H9 (cell line): Measurements from ENCODE around the gene CHST8. TPM values are rescaled to one million over a fixed set of nuclear protein-coding genes. Genes with fewer than 3 reads are reported as not detected.

Source experiments
- DNase-seq: peaks from one replicate; pipeline ENCODE4 v3.0.0-alpha.2; 2017
- H2AFZ ChIP-seq: one replicate; pipeline ENCODE4 v1.6.1; 2013; ENCODE audit warnings: mild to moderate bottlenecking, low read length, control low read depth, moderate library complexity
- H2AK5ac ChIP-seq: 2 replicates; pipeline ENCODE4 v1.6.1; 2013; ENCODE audit warnings: low read length, control low read depth, mixed read lengths; ENCODE audit not compliant: insufficient read length
- H2BK120ac ChIP-seq: one replicate; pipeline ENCODE4 v1.6.1; 2013; ENCODE audit warnings: low read depth, mild to moderate bottlenecking, low read length, control low read depth, inconsistent platforms; ENCODE audit not compliant: poor library complexity, severe bottlenecking
- H2BK12ac ChIP-seq: 2 replicates; pipeline ENCODE4 v1.6.1; 2013; ENCODE audit warnings: low read length, control low read depth, mixed read lengths, low read depth; ENCODE audit not compliant: insufficient read length
- H2BK15ac ChIP-seq: 2 replicates; pipeline ENCODE4 v1.6.1; 2013; ENCODE audit warnings: low read depth, low read length, control low read depth
- H2BK20ac ChIP-seq: one replicate; pipeline ENCODE4 v1.6.1; 2013; ENCODE audit warnings: low read depth, mild to moderate bottlenecking, low read length, control low read depth, inconsistent platforms; ENCODE audit not compliant: poor library complexity, severe bottlenecking
- H2BK5ac ChIP-seq: 2 replicates; pipeline ENCODE4 v1.6.1; 2013; ENCODE audit warnings: low read length, control low read depth, mixed read lengths; ENCODE audit not compliant: insufficient read length
- H3K14ac ChIP-seq: 2 replicates; pipeline ENCODE4 v1.6.1; 2013; ENCODE audit warnings: low read length, control low read depth; ENCODE audit not compliant: insufficient read depth
- H3K18ac ChIP-seq: 2 replicates; pipeline ENCODE4 v1.6.1; 2013; ENCODE audit warnings: low read depth, mild to moderate bottlenecking, mixed read lengths, low read length, control low read depth; ENCODE audit not compliant: insufficient read length
- H3K23ac ChIP-seq: 2 replicates; pipeline ENCODE4 v1.6.1; 2013; ENCODE audit warnings: low read length, control low read depth, mixed read lengths, low read depth; ENCODE audit not compliant: insufficient read length
- H3K23me2 ChIP-seq: 2 replicates; pipeline ENCODE4 v1.6.1; 2013; ENCODE audit warnings: low read depth, mild to moderate bottlenecking, mixed read lengths, low read length, control low read depth; ENCODE audit not compliant: insufficient read length, poor library complexity, severe bottlenecking
- H3K27ac ChIP-seq: 2 replicates; pipeline ENCODE4 v1.5.1; 2013; ENCODE audit warnings: low read length, control low read depth, mixed read lengths, low read depth; ENCODE audit not compliant: insufficient read length
- H3K27me3 ChIP-seq: 2 replicates; pipeline ENCODE4 v1.6.1; 2013; ENCODE audit warnings: low read length, control low read depth, inconsistent platforms; ENCODE audit not compliant: insufficient read depth
- H3K4ac ChIP-seq: 2 replicates; pipeline ENCODE4 v1.6.1; 2013; ENCODE audit warnings: low read depth, mild to moderate bottlenecking, control low read depth, inconsistent platforms, low read length, moderate library complexity
- H3K4me1 ChIP-seq: 2 replicates; pipeline ENCODE4 v1.6.1; 2013; ENCODE audit warnings: low read length, control low read depth, inconsistent platforms; ENCODE audit not compliant: insufficient read depth
- H3K4me2 ChIP-seq: 2 replicates; pipeline ENCODE4 v1.6.1; 2013; ENCODE audit warnings: low read length, control low read depth, mixed read lengths; ENCODE audit not compliant: insufficient read length, insufficient read depth
- H3K56ac ChIP-seq: 2 replicates; pipeline ENCODE4 v1.6.1; 2013; ENCODE audit warnings: low read depth, mild to moderate bottlenecking, mixed read lengths, low read length, control low read depth; ENCODE audit not compliant: insufficient read length
- H3K79me1 ChIP-seq: 2 replicates; pipeline ENCODE4 v1.6.1; 2013; ENCODE audit warnings: low read depth, mild to moderate bottlenecking, moderate library complexity, low read length, control low read depth, inconsistent platforms; ENCODE audit not compliant: insufficient read depth, poor library complexity, severe bottlenecking
- H3K79me2 ChIP-seq: 2 replicates; pipeline ENCODE4 v1.6.1; 2013; ENCODE audit warnings: low read length, control low read depth, inconsistent platforms; ENCODE audit not compliant: insufficient read depth
- H3K9ac ChIP-seq: 2 replicates; pipeline ENCODE4 v1.6.1; 2013; ENCODE audit warnings: low read length, control low read depth, mixed read lengths; ENCODE audit not compliant: insufficient read length; ENCODE audit errors: extremely low read depth
- H3K9me3 ChIP-seq: one replicate; pipeline ENCODE4 v1.6.1; 2013; ENCODE audit warnings: low read depth, low read length, inconsistent platforms; ENCODE audit not compliant: control insufficient read depth
- H3T11ph ChIP-seq: one replicate; pipeline ENCODE4 v1.6.1; 2013; ENCODE audit warnings: mild to moderate bottlenecking, low read length, control low read depth, inconsistent platforms
- H4K20me1 ChIP-seq: one replicate; pipeline ENCODE4 v1.6.1; 2013; ENCODE audit not compliant: control insufficient read depth, insufficient read length, insufficient read depth
- H4K5ac ChIP-seq: 2 replicates; pipeline ENCODE4 v1.6.1; 2013; ENCODE audit warnings: low read depth, mild to moderate bottlenecking, mixed read lengths, low read length, control low read depth; ENCODE audit not compliant: insufficient read length
- H4K8ac ChIP-seq: replicated peaks from 2 replicates; pipeline ENCODE4 v1.6.1; 2013; ENCODE audit warnings: low read length, control low read depth, mixed read lengths, low read depth; ENCODE audit not compliant: insufficient read length
- H4K91ac ChIP-seq: 2 replicates; pipeline ENCODE4 v1.6.1; 2013; ENCODE audit warnings: low read depth, mild to moderate bottlenecking, moderate library complexity, mixed read lengths, low read length, control low read depth; ENCODE audit not compliant: insufficient read length
- H3K27ac Mint-ChIP-seq, 3 experiments: 2 replicates in 2 of 3; 3 replicates in 1 of 3; pipeline ENCODE4 v1.8.0; 2020 to 2021; ENCODE audit warnings: mixed read lengths in 3 of 3, mild to moderate bottlenecking in 1 of 3, moderate library complexity in 1 of 3
- H3K27me3 Mint-ChIP-seq: 2 replicates; pipeline ENCODE4 v1.8.0; 2021; ENCODE audit warnings: low read depth, mild to moderate bottlenecking, moderate library complexity, mixed read lengths
- H3K36me3 Mint-ChIP-seq, 3 experiments: 2 replicates in 2 of 3; 3 replicates in 1 of 3; pipeline ENCODE4 v1.8.0; 2020 to 2021; ENCODE audit warnings: low read depth in 3 of 3, mixed read lengths in 3 of 3; ENCODE audit not compliant: insufficient read depth in 1 of 3
- H3K4me1 Mint-ChIP-seq, 2 experiments: 2 replicates each; pipeline ENCODE4 v1.8.0; 2020; ENCODE audit warnings: mixed read lengths in 2 of 2
- H3K4me3 Mint-ChIP-seq, 2 experiments: 2 replicates in 1 of 2; 3 replicates in 1 of 2; pipeline ENCODE4 v1.8.0; 2020 to 2021; ENCODE audit warnings: mild to moderate bottlenecking in 2 of 2, mixed read lengths in 2 of 2, moderate library complexity in 1 of 2
- H3K9me3 Mint-ChIP-seq, 2 experiments: 2 replicates in 1 of 2; 3 replicates in 1 of 2; pipeline ENCODE4 v1.8.0; 2020; ENCODE audit warnings: mild to moderate bottlenecking in 2 of 2, mixed read lengths in 2 of 2, moderate library complexity in 1 of 2
- CTCF ChIP-seq: fragments of 200-600 bp; sonication (generic); conservative IDR thresholded peaks from 3 replicates; pipeline ENCODE4 v1.8.0; 2021; ENCODE audit warnings: antibody characterized with exemption, mild to moderate bottlenecking
- WGBS: extraction: QIAGEN DNeasy Blood & Tissue Kit; methylation state at CpG from one replicate; pipeline ENCODE4 v1.1.7; 2013; ENCODE audit warnings: missing lambda C conversion rate, low lambda C conversion rate, mixed read lengths; ENCODE audit not compliant: insufficient read length; ENCODE audit errors: extremely low coverage; 5-methylcytosine and 5-hydroxymethylcytosine counted together
- total RNA-seq: library from RNA; stranded (reverse); gene quantifications from 2 replicates; pipeline ENCODE4 v1.2.1, GENCODE V29; 2021

The CHST8 gene
- total RNA-seq, 1 experiment from 2014 or later, result 5.1 TPM

GRCh38 chr19:33678796-33679585 is 57.2 kb downstream of the CHST8 start:
- Histone ChIP-seq H3K56ac (no peak overlapping the region), H2BK5ac (no peak overlapping the region), H3K79me2 (no peaks in the 10 kb centered on the region), H3K9me3 (no peaks in the 10 kb centered on the region), H3K27ac (no peak overlapping the region), H2BK120ac (no peak overlapping the region), H2AFZ (no peak overlapping the region), H2BK15ac (no peak overlapping the region), H3K23me2 (no peaks in the 10 kb centered on the region), H4K91ac (no peak overlapping the region), H4K20me1 (no peaks in the 10 kb centered on the region), H2BK20ac (no peak overlapping the region), H3T11ph (no peak overlapping the region), H3K9ac (no peak overlapping the region), H3K27me3 (no peaks in the 10 kb centered on the region), H2BK12ac (no peak overlapping the region), H3K23ac (no peak overlapping the region), H3K14ac (no peak overlapping the region), H3K18ac (no peak overlapping the region), H2AK5ac (no peak overlapping the region), H3K4me2 (no peak overlapping the region), H3K79me1 (no peaks in the 10 kb centered on the region), H3K4ac (no peak overlapping the region), H3K4me1 (no peaks in the 10 kb centered on the region), H4K8ac (no peak overlapping the region), H4K5ac (no peak overlapping the region)
- no peaks in the 10 kb centered on the region for H3K36me3 Mint-ChIP-seq
- no peak overlapping the region for H3K27ac Mint-ChIP-seq
- H3K4me3 Mint-ChIP-seq, result no peak overlapping the region
- no peak for DNase-seq
- no peaks in the 10 kb centered on the region for H3K9me3 Mint-ChIP-seq
- no CpG with 5 or more reads among the region's 12 CpGs for WGBS
- H3K4me1 Mint-ChIP-seq, result 0 out of 4 replicates have a peak, but pooled peaks cover 0 to 2% of the 10 kb centered on the region in 2 experiments
- peaks cover 18% of the 10 kb centered on the region for H3K27me3 Mint-ChIP-seq
- TF ChIP-seq CTCF, result no peak
